Heart left ventricle (tissue), 16 donors: Measurements from ENCODE around the gene FHL1. TPM values are rescaled to one million over a fixed set of nuclear protein-coding genes. Genes with fewer than 3 reads are reported as not detected.

ENCODE experiments used
- ATAC-seq, 4 donors: fragments of 200-7000 bp; cut with Tn5 transposase; one replicate each; pipeline ENCODE4 v1.9.1; 2020 to 2022; ENCODE audit warnings: moderate library complexity in 4 of 4, mild to moderate bottlenecking in 3 of 4, moderate number of reproducible peaks in 1 of 4
- DNase-seq, 5 donors: peaks; one replicate each; pipeline ENCODE4 v3.0.0-alpha.2; 2020
- H3K27ac ChIP-seq, 12 donors: fragments of 200-600 bp; sonication (generic) in 4 of 12; one replicate each; pipeline versions ENCODE4 v1.5.0 to v1.8.0; 2016 to 2022; ENCODE audit warnings: mild to moderate bottlenecking in 2 of 12
- H3K27me3 ChIP-seq, 9 donors: fragments of 200-600 bp; sonication (generic) in 2 of 9; one replicate each; pipeline versions ENCODE4 v1.5.1 to v1.8.0; 2016 to 2022; ENCODE audit warnings: mild to moderate bottlenecking in 3 of 9
- H3K36me3 ChIP-seq, 9 donors: fragments of 200-600 bp; sonication (generic) in 2 of 9; one replicate each; pipeline versions ENCODE4 v1.5.0 to v1.8.0; 2018 to 2022; ENCODE audit warnings: mild to moderate bottlenecking in 2 of 9
- H3K4me1 ChIP-seq, 12 donors: fragments of 200-600 bp; sonication (generic) in 4 of 12; one replicate each; pipeline versions ENCODE4 v1.5.0 to v1.8.0; 2016 to 2022; ENCODE audit warnings: mild to moderate bottlenecking in 3 of 12
- H3K4me3 ChIP-seq, 12 donors: fragments of 200-600 bp; sonication (generic) in 4 of 12; one replicate each; pipeline versions ENCODE4 v1.5.0 to v1.8.0; 2017 to 2022; ENCODE audit warnings: mild to moderate bottlenecking in 9 of 12, moderate library complexity in 4 of 12
- H3K9me3 ChIP-seq, 12 donors: fragments of 200-600 bp; sonication (generic) in 4 of 12; one replicate each; pipeline versions ENCODE4 v1.5.0 to v1.8.0; 2016 to 2022; ENCODE audit warnings: mild to moderate bottlenecking in 1 of 12
- POLR2A ChIP-seq, 2 donors: fragments of 450-650 bp; IDR thresholded peaks; one replicate each; pipeline ENCODE4 v1.6.1; 2017; ENCODE audit warnings: antibody characterized with exemption in 2 of 2, mild to moderate bottlenecking in 2 of 2, moderate library complexity in 2 of 2
- WGBS, 4 donors: extraction: QIAGEN DNeasy Blood & Tissue Kit in 2 of 4; methylation state at CpG; one replicate each; pipeline versions ENCODE4 v1.1.5 to v1.1.7; 2013 to 2018; 5-methylcytosine and 5-hydroxymethylcytosine counted together
- intact Hi-C, 10 donors: fragments of 100-400 bp; cut with DNase I; formaldehyde crosslinking; loops; one replicate each; pipeline versions ENCODE4 v1.11.1 to v1.14.2; 2022
- polyA plus RNA-seq, 2 donors: library from polyadenylated mRNA; stranded (reverse); fragments of 200-250 nt; gene quantifications; one replicate each; pipeline ENCODE4 v1.2.3, GENCODE V29; 2013
- total RNA-seq, 9 donors: library from RNA; depleted of rRNA in 2 of 9; stranded (reverse); fragments of >200 nt in 2 of 9; fragmentation: NEBNext Ultra II Directional in 3 of 9; extraction: Animal tissue kit (Norgen Biotek cat#: 25700) in 3 of 9; gene quantifications; one replicate each; pipeline versions ENCODE4 v1.1.0 to v1.2.4, GENCODE V29; 2016 to 2023
- TF ChIP-seq, protein P1 (sequence below), 12 donors: fragments of 200-600 bp; sonication (generic) in 4 of 12; IDR thresholded peaks; one replicate each; pipeline versions ENCODE4 v1.5.0 to v1.8.0; 2018 to 2022; ENCODE audit warnings: antibody characterized with exemption in 12 of 12, mild to moderate bottlenecking in 5 of 12
- donor health status: ischemic (EF 13 %, LVEDD 7.1; RV severe dilation, severe dysfunction).
- donor health status: healthy with polysubstance abuse.
- donor health status: DM: no; HTN: yes; CAD: no.
- donor health status: DM: no; HTN: no; CAD: no.
- donor health status: ischemic (EF 25% LVEDD 6.9; RV normal size, moderate dysfunction).
- donor health status: ischemic (EF 25% LVEDD 5.7; RV mildly dilated, moderate dysfunction).
- donor health status: healthy.
- donor health status: DM: yes; HTN: yes; CAD: no.
- donor health status: ischemic (EF 35%, LVEDD 5.7; RV mildly dilated, moderate dysfunction).
- donor health status: nonischemic (EF 11% LVEDD 7.7; RV severe dilation, severe dysfunction).
- donor health status: DM: yes; HTN: yes; CAD: no.
- donor health status: PGD.
- donor health status: ischemic (EF 29% LVEDD 5.4; RV normal size, mild dysfunction).
- donor health status: nonischemic (EF 23%, LVEDD 6.1; RV moderate dilation, normal function).

The FHL1 gene
- total and polyA plus RNA-seq, 11 donors = 1,119 to 4,800 (median 2,127) TPM

- Histone ChIP-seq H3K9me3 (no peaks in the 10 kb centered on the region), H3K27me3 (peaks cover 0 to 24% (median 0%) of the 10 kb centered on the region in 9 donors), H3K27ac (peak overlapping the region; percentile 12 to 98 (median 90)), H3K36me3 (no peaks in the 10 kb centered on the region), H3K4me3 (peak overlapping the region; percentile 6 to 97 (median 72)), H3K4me1 (peaks cover 0 to 19% (median 4%) of the 10 kb centered on the region in 12 donors)
- ATAC-seq (peak in 2 of 4 donors; percentile 3 to 14), DNase-seq (no peak)
- 3 to 56% (median 25%) methylated on average over 17 of the region's 17 CpGs for WGBS, 4 donors
- TF ChIP-seq, protein P1, sequence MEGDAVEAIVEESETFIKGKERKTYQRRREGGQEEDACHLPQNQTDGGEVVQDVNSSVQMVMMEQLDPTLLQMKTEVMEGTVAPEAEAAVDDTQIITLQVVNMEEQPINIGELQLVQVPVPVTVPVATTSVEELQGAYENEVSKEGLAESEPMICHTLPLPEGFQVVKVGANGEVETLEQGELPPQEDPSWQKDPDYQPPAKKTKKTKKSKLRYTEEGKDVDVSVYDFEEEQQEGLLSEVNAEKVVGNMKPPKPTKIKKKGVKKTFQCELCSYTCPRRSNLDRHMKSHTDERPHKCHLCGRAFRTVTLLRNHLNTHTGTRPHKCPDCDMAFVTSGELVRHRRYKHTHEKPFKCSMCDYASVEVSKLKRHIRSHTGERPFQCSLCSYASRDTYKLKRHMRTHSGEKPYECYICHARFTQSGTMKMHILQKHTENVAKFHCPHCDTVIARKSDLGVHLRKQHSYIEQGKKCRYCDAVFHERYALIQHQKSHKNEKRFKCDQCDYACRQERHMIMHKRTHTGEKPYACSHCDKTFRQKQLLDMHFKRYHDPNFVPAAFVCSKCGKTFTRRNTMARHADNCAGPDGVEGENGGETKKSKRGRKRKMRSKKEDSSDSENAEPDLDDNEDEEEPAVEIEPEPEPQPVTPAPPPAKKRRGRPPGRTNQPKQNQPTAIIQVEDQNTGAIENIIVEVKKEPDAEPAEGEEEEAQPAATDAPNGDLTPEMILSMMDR (IDR thresholded peaks at IDR 0.05) = no peak
- TF ChIP-seq POLR2A (IDR thresholded peaks at IDR 0.05) = no peak
- intact Hi-C loops = loop anchor here in 4 of 10 donors (5.0 kb wide), 1 partner anchor 116 kb away; no protein-coding TSS in a partner anchor
Measured at GRCh38 chrX:136148391-136148790, 1.1 kb downstream of the FHL1 start.

DNA sequence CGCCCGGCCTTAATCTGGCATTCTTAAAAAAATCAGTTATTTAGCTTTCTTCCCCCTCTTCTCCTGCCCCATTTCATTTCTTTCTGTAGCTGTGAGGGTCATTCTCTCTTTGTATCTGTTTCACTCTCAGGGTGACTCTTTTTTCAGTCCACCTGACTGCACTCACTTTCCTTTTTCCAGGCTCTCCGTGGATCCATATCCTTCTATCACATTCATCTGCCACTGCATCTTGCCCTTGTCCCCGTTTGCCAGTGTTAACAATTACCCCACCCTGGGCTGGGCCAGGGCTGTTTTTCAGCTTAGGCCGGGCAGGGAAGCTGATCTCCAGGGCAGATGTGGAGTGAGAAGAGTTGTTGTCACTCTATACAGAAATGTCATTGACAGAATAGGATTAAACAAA lies 7.7 kb downstream of the FHL1 start:
- ATAC-seq (no peak), DNase-seq (no peak)
- Histone ChIP-seq H3K4me1 (peaks cover 0 to 66% (median 4%) of the 10 kb centered on the region in 12 donors), H3K27ac (peak overlapping the region in 7 of 12 donors; percentile 18 to 87 (median 43)), H3K27me3 (peaks cover 0 to 11% (median 0%) of the 10 kb centered on the region in 9 donors), H3K4me3 (peak overlapping the region in 1 of 12 donors; percentile 15), H3K36me3 (no peaks in the 10 kb centered on the region), H3K9me3 (no peaks in the 10 kb centered on the region)
- TF ChIP-seq POLR2A (IDR thresholded peaks at IDR 0.05) = no peak
- TF ChIP-seq, protein P1 (IDR thresholded peaks at IDR 0.05) = no peak
- intact Hi-C loops = loop anchor here in 1 of 10 donors (10.0 kb wide), 1 partner anchor 340 kb away; the partner anchor contains the start of gene HTATSF1
- 29 to 55% (median 48%) methylated on average over 5 of the region's 5 CpGs for WGBS, 4 donors

DNA sequence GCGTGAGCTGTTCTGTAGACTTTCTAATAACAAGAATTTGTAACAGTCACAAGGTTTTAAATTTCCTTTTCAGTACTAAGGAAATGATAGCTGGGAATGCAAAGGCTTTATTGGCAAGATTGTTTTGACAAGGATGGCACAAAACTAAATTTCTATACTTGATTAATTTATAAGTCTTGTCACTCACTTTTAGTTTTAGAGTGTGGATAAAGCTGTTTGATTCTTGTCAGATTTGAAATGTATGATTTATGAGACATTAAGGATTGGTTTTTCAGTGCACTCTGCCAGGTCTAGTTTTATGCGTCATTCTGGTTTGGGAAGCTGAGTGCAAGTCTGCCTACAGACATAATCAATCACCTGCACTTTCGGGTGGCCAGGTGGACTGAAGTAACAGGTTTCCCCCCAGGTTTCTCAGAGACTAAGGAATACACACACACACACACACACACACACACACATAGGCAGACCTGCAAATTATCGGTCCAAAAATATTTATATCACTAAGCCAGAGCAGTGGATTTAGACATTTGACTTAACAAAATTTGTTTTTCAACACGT lies 9.3 kb downstream of the FHL1 start:
- ATAC-seq (no peak), DNase-seq (no peak)
- 46 to 67% (median 58%) methylated on average over 5 of the region's 5 CpGs for WGBS, 4 donors
- Histone ChIP-seq H3K4me1 (peaks cover 0 to 70% (median 4%) of the 10 kb centered on the region in 12 donors), H3K27ac (peak overlapping the region in 6 of 12 donors; percentile 6 to 87 (median 36)), H3K27me3 (peaks cover 0 to 11% (median 0%) of the 10 kb centered on the region in 9 donors), H3K4me3 (no peak overlapping the region), H3K9me3 (no peaks in the 10 kb centered on the region), H3K36me3 (no peaks in the 10 kb centered on the region)
- TF ChIP-seq, protein P1 (IDR thresholded peaks at IDR 0.05) = no peak
- no peak for TF ChIP-seq POLR2A (IDR thresholded peaks at IDR 0.05)
- intact Hi-C loops = loop anchor here in 1 of 10 donors (10.0 kb wide), 1 partner anchor 338 kb away; the partner anchor contains the start of gene HTATSF1

DNA sequence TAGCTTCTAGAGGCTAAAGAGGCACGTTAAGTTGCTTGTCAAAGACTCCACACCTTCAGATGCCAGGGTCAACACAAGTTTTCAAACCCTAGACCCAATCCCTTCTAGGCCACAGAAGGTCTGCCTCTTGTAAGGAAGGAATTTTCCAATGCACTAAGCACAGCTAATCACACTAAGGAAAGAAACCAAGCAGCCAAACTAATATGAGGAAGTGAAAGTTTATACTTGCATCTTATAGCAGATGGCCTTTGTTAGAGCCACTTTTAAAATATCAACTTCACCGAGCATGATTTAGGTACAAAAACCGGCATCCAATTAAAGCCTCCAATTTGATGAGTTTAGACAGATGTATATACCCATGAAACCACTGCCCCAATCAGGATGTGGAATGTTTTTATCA lies 9.9 kb downstream of the FHL1 start:
- TF ChIP-seq POLR2A (IDR thresholded peaks at IDR 0.05) = no peak
- TF ChIP-seq, protein P1 (IDR thresholded peaks at IDR 0.05) = no peak
- ATAC-seq (no peak), DNase-seq (no peak)
- intact Hi-C loops = loop anchor here in 1 of 10 donors (10.0 kb wide), 1 partner anchor 338 kb away; the partner anchor contains the start of gene HTATSF1
- WGBS, 4 donors = 31 to 43% (median 38%) methylated on average over 3 of the region's 3 CpGs
- Histone ChIP-seq H3K36me3 (no peaks in the 10 kb centered on the region), H3K4me3 (peak overlapping the region in 1 of 12 donors; percentile 24), H3K27ac (peak overlapping the region in 6 of 12 donors; percentile 6 to 87 (median 36)), H3K9me3 (no peaks in the 10 kb centered on the region), H3K27me3 (peaks cover 0 to 9% (median 0%) of the 10 kb centered on the region in 9 donors), H3K4me1 (peaks cover 0 to 72% (median 4%) of the 10 kb centered on the region in 12 donors)
